K562 (cell line): ENCODE results near the gene ZNF862. TPM values are rescaled to one million over a fixed set of nuclear protein-coding genes. Genes with fewer than 3 reads are reported as not detected.
A peak's percentile ranks its signal among the peaks of the same experiment; 100 is the strongest.

Source experiments
- ATAC-seq: fragments of 200-7000 bp; cut with Tn5 transposase; 3 replicates; pipeline ENCODE4 v1.9.1; 2020; ENCODE audit warnings: moderate library complexity
- BruUV-seq: library from RNA; stranded (reverse); fragments of 400-500 nt; replicated peaks from 2 replicates; lab custom pipeline; 2021; lab: Mats Ljungman, UMichigan
- CTCF ChIA-PET: fragments of 300-600 bp; formaldehyde crosslinking; extraction: SDS; loops from one replicate; lab custom pipeline; 2021; ENCODE audit warnings: low intra/inter-chr PET ratio; lab: Yijun Ruan, JAX
- POLR2A ChIA-PET: fragments of 300-600, 350-650 bp; sonication (Branson Sonifier 250); formaldehyde crosslinking; extraction: SDS; loops from one replicate; lab custom pipeline; 2021; ENCODE audit warnings: antibody characterized with exemption, inconsistent platforms; lab: Yijun Ruan, JAX
- DNase-seq, 4 experiments: peaks; one replicate each; pipeline versions ENCODE4 v3.0.0 to v3.0.0-alpha.2; 2011 to 2018; ENCODE audit warnings: low spot score in 3 of 4, mixed read lengths in 3 of 4; ENCODE audit errors: extremely low read depth in 1 of 4
- FAIRE-seq: peaks from 2 replicates; lab custom pipeline; 2011; peaks lifted over from hg19 to GRCh38; lab: Jason Lieb, UNC
- H2AFZ ChIP-seq: 2 replicates; pipeline ENCODE4 v1.6.0; 2011; ENCODE audit warnings: low read depth, low read length, control low read depth, inconsistent platforms
- H3K27ac ChIP-seq: fragments of 200-600 bp; 3 replicates; pipeline ENCODE4 v1.8.0; 2011; ENCODE audit warnings: low read depth, mild to moderate bottlenecking, control low read depth, inconsistent platforms, low read length, moderate library complexity, mixed read lengths; ENCODE audit errors: extremely low read depth
- H3K27me3 ChIP-seq, 2 experiments: fragments of 300-600 bp in 1 of 2; 2 replicates in 1 of 2; 3 replicates in 1 of 2; pipeline versions ENCODE4 v1.6.0 to v1.8.0; 2011; ENCODE audit warnings: inconsistent platforms in 2 of 2, low read length in 2 of 2, mild to moderate bottlenecking in 1 of 2, mixed read lengths in 1 of 2, moderate library complexity in 1 of 2; ENCODE audit not compliant: control insufficient read depth in 2 of 2, insufficient read depth in 2 of 2
- H3K36me3 ChIP-seq: fragments of 300-600 bp; 3 replicates; pipeline ENCODE4 v1.8.0; 2011; ENCODE audit warnings: mild to moderate bottlenecking, low read length, inconsistent platforms; ENCODE audit not compliant: control insufficient read depth, insufficient read depth
- H3K4me1 ChIP-seq, 2 experiments: fragments of 200-600 bp in 1 of 2; replicated peaks in 1 of 2; 2 replicates in 1 of 2; 3 replicates in 1 of 2; pipeline versions ENCODE4 v1.5.1 to v1.8.0; 2011; ENCODE audit warnings: inconsistent platforms in 2 of 2, low read length in 2 of 2, mild to moderate bottlenecking in 1 of 2, mixed read lengths in 1 of 2, moderate library complexity in 1 of 2; ENCODE audit not compliant: control insufficient read depth in 2 of 2, insufficient read depth in 2 of 2
- H3K4me2 ChIP-seq: 2 replicates; pipeline ENCODE4 v1.6.1; 2011; ENCODE audit warnings: low read length, control low read depth, inconsistent platforms, mixed read lengths; ENCODE audit not compliant: insufficient read depth
- H3K4me3 ChIP-seq: fragments of 200-600 bp; sonication (generic), shearing (Covaris generic); 2 replicates; pipeline ENCODE4 v1.5.1; 2016; ENCODE audit warnings: control low read depth, inconsistent platforms
- H3K79me2 ChIP-seq: fragments of 200-600 bp; 3 replicates; pipeline ENCODE4 v1.8.0; 2011; ENCODE audit warnings: low read length, inconsistent platforms; ENCODE audit not compliant: control insufficient read depth, insufficient read depth
- H3K9ac ChIP-seq, 2 experiments: 2 replicates each; pipeline versions ENCODE4 v1.6.0 to v1.6.1; 2011; ENCODE audit warnings: low read depth in 2 of 2, low read length in 2 of 2, control low read depth in 1 of 2, inconsistent platforms in 1 of 2, mild to moderate bottlenecking in 1 of 2, mixed read lengths in 1 of 2; ENCODE audit not compliant: insufficient read depth in 1 of 2
- H3K9me1 ChIP-seq: one replicate; pipeline ENCODE4 v1.6.0; 2011; ENCODE audit warnings: inconsistent platforms, mild to moderate bottlenecking, low read length, moderate library complexity; ENCODE audit not compliant: control insufficient read depth, insufficient read depth
- H3K9me3 ChIP-seq: replicated peaks from 2 replicates; pipeline ENCODE4 v1.5.1; 2011; ENCODE audit warnings: low read depth, low read length, inconsistent platforms; ENCODE audit not compliant: control insufficient read depth, insufficient read depth
- H4K20me1 ChIP-seq: replicated peaks from 2 replicates; pipeline ENCODE4 v1.6.1; 2011; ENCODE audit warnings: low read length, inconsistent platforms, mixed read lengths; ENCODE audit not compliant: control insufficient read depth, insufficient read depth
- CTCF ChIP-seq, 3 experiments: IDR thresholded peaks in 2 of 3; conservative IDR thresholded peaks in 1 of 3; 2 replicates each; pipeline ENCODE4 v1.5.1; 2011 to 2012; ENCODE audit warnings: low read length in 3 of 3, mild to moderate bottlenecking in 3 of 3, control low read depth in 2 of 3, improper control_type of control experiment in 1 of 3, inconsistent platforms in 1 of 3, low read depth in 1 of 3, mixed read lengths in 1 of 3, moderate library complexity in 1 of 3; ENCODE audit not compliant: insufficient read depth in 2 of 3
- EGR1 ChIP-seq: fragments of 450-650 bp; conservative IDR thresholded peaks from 2 replicates; pipeline ENCODE4 v1.6.1; 2017; ENCODE audit warnings: mild to moderate bottlenecking
- HLTF ChIP-seq: fragments of 450-650 bp; IDR thresholded peaks from 2 replicates; pipeline ENCODE4 v1.6.1; 2016
- MLLT1 ChIP-seq, 2 experiments: fragments of 450-650 bp; IDR thresholded peaks; 2 replicates each; pipeline ENCODE4 v1.6.1; 2016
- NCOA4 ChIP-seq: fragments of 450-650 bp; IDR thresholded peaks from 2 replicates; pipeline ENCODE4 v1.6.1; 2018; ENCODE audit warnings: mild to moderate bottlenecking; ENCODE audit not compliant: partially characterized antibody
- RCOR1 ChIP-seq, 2 experiments: IDR thresholded peaks; 2 replicates each; pipeline ENCODE4 v1.6.1; 2012; ENCODE audit warnings: low read depth in 2 of 2, low read length in 2 of 2, borderline replicate concordance in 1 of 2, improper control_type of control experiment in 1 of 2
- SMARCA4 ChIP-seq: fragments of 450-650 bp; IDR thresholded peaks from 2 replicates; pipeline ENCODE4 v1.6.1; 2016
- TCF15 ChIP-seq: fragments of 250-450 bp; sonication (Bioruptor Pico); IDR thresholded peaks from 2 replicates; pipeline ENCODE4 v1.8.0; 2022; ENCODE audit warnings: moderate library complexity, mild to moderate bottlenecking, inconsistent platforms
- TEAD1 ChIP-seq, 2 experiments: fragments of 450-650 bp in 1 of 2; sonication (generic) in 1 of 2; formaldehyde crosslinking; IDR thresholded peaks; 2 replicates each; pipeline versions ENCODE4 v1.4.0 to v1.8.0; 2020 to 2022; ENCODE audit warnings: mild to moderate bottlenecking in 2 of 2, missing genetic modification reagents in 1 of 2
- TFAP4 ChIP-seq: sonication (generic); formaldehyde crosslinking; IDR thresholded peaks from 2 replicates; pipeline ENCODE4 v1.8.0; 2022; ENCODE audit warnings: missing genetic modification reagents, mild to moderate bottlenecking, moderate library complexity, borderline replicate concordance
- USF1 ChIP-seq: sonication (generic); formaldehyde crosslinking; IDR thresholded peaks from 2 replicates; pipeline ENCODE4 v1.9.0; 2022; ENCODE audit warnings: mild to moderate bottlenecking, missing genetic modification reagents
- WHSC1 ChIP-seq: IDR thresholded peaks from one replicate; pipeline ENCODE4 v1.6.1; 2012; ENCODE audit warnings: low read length, control low read depth, inconsistent platforms
- ZKSCAN1 ChIP-seq: fragments of 150-350 bp; IDR thresholded peaks from 2 replicates; pipeline ENCODE4 v1.6.1; 2016; ENCODE audit warnings: low read depth, low read length
- ZNF232 ChIP-seq: sonication (generic); formaldehyde crosslinking; IDR thresholded peaks from 2 replicates; pipeline ENCODE4 v1.8.0; 2022; ENCODE audit warnings: mild to moderate bottlenecking, missing genetic modification reagents
- ZNF347 ChIP-seq: fragments of 450-650 bp; formaldehyde crosslinking; IDR thresholded peaks from 2 replicates; pipeline ENCODE4 v1.4.0; 2020; ENCODE audit warnings: low read depth, mild to moderate bottlenecking, moderate library complexity
- WGBS: fragments of 100-300 bp; shearing (Covaris generic); methylation state at CpG from one replicate; pipeline ENCODE4 v1.1.6; 2016; ENCODE audit warnings: low coverage, mixed read lengths; ENCODE audit not compliant: insufficient coverage; ENCODE audit errors: missing lambda C conversion rate; 5-methylcytosine and 5-hydroxymethylcytosine counted together
- in situ Hi-C: fragments of 300-500 bp; cut with MboI; formaldehyde crosslinking; loops from 4 replicates; pipeline ENCODE4 v1.15.0; 2018; ENCODE audit warnings: inconsistent platforms, mixed read lengths
- intact Hi-C: fragments of 100-400 bp; cut with micrococcal nuclease; formaldehyde crosslinking; loops from 2 replicates; pipeline ENCODE4 v1.14.2; 2022
- polyA plus RNA-seq, 8 experiments: library from polyadenylated mRNA; depleted of rRNA in 4 of 8; stranded (reverse) in 5 of 8; unstranded in 3 of 8; fragments of >200 nt; fragmentation: Nextera tagmentation in 2 of 8; fragmentation: Illumina TruSeq in 1 of 8; extraction: Ambion mirVana in 2 of 8; extraction: Trizol in 1 of 8; gene quantifications; 2 replicates each; pipeline versions ENCODE4 v1.2.1 to v1.2.3, GENCODE V29; 2011 to 2014; ENCODE audit warnings: inconsistent platforms in 1 of 8, missing spikeins in 1 of 8
- total RNA-seq, 7 experiments: library from RNA; depleted of rRNA in 6 of 7; stranded (reverse); fragments of >200 nt in 6 of 7; fragmentation: Illumina TruSeq in 2 of 7; extraction: Trizol in 2 of 7; gene quantifications; 2 replicates each; pipeline versions ENCODE4 v1.2.1 to v1.2.3, GENCODE V29; 2011 to 2021; ENCODE audit warnings: low replicate concordance in 1 of 7

The ZNF862 gene
- total and polyA plus RNA-seq, 9 of the 15 experiments (the other 6 are each of a cell fraction or from before 2014, with no cell fraction given): 1.1 to 3.9 (median 2.6) TPM

- no peaks in the 10 kb centered on the region for H3K9me3 ChIP-seq
- FAIRE-seq: no peak
- no peak for TF ChIP-seq TCF15 (CRISPR knock-in tag)
- TF ChIP-seq USF1 (CRISPR knock-in tag): no peak
- TF ChIP-seq WHSC1: peak; percentile 12
- 0 out of 4 replicates have a peak, but pooled peaks of 1 of the 2 experiments have one; percentile 35 for TF ChIP-seq TEAD1 (CRISPR knock-in tag; IDR thresholded peaks at IDR 0.05)
- TF ChIP-seq SMARCA4: peak; percentile 23; the same call in 1 of the 2 replicates
- TF ChIP-seq ZNF232 (CRISPR knock-in tag): no peak
- TF ChIP-seq HLTF: no peak
- TF ChIP-seq ZKSCAN1: peak; percentile 75
- TF ChIP-seq MLLT1 (IDR thresholded peaks at IDR 0.05): 0 out of 4 replicates have a peak, but pooled peaks of 1 of the 2 experiments have one; percentile 24
- no peak for TF ChIP-seq ZNF347
- peak; percentile 27; the same call in 1 of the 2 replicates for TF ChIP-seq TFAP4
- TF ChIP-seq NCOA4: no peak
- TF ChIP-seq EGR1: 0 out of 2 replicates have a peak, but pooled peaks have one; percentile 8
- peak; percentile 31 to 42 (median 41); a peak in 4 of 6 replicates for TF ChIP-seq CTCF (IDR thresholded peaks at IDR 0.05 in 2 of 3, conservative IDR thresholded peaks at IDR 0.05 in 1 of 3; ENCODE audit: insufficient read depth in 2 of 3, low read depth in 1 of 3, low read length in 3 of 3)
- TF ChIP-seq RCOR1 (IDR thresholded peaks at IDR 0.05; ENCODE audit: borderline replicate concordance in 1 of 2, low read depth in 2 of 2, low read length in 2 of 2): 0 out of 4 replicates have a peak, but pooled peaks of 1 of the 2 experiments have one; percentile 17
Observed at GRCh38 chr7:149850007-149850594, 11.9 kb downstream of the ZNF862 start.

More at GRCh38 chr7:149850007-149850594, 11.9 kb downstream of the ZNF862 start:
- intact Hi-C loops: no loop called here
- ATAC-seq (peak; percentile 73), DNase-seq (peak in 1 of 4 experiments; percentile 39)
- Histone ChIP-seq H4K20me1 (0 out of 2 replicates have a peak, but pooled peaks cover 9% of the 10 kb centered on the region), H3K9ac (0 out of 4 replicates have a peak overlapping the region, but pooled peaks of 1 of the 2 experiments have one; percentile 11), H3K27ac (no peak overlapping the region), H3K27me3 (peaks cover 51 to 59% of the 10 kb centered on the region in 2 experiments), H3K79me2 (no peaks in the 10 kb centered on the region), H3K4me1 (peaks cover 5 to 10% of the 10 kb centered on the region in 2 experiments), H3K4me2 (no peak overlapping the region), H2AFZ (no peak overlapping the region), H3K36me3 (no peaks in the 10 kb centered on the region), H3K9me1 (no peaks in the 10 kb centered on the region), H3K4me3 (no peak overlapping the region)
- no TSS peak for BruUV-seq
- CTCF ChIA-PET: interaction anchor here (1.8 kb wide), 1 partner anchor 43 kb away, joined by 13 read pairs; no protein-coding TSS in a partner anchor
- in situ Hi-C loops: loop anchor here (25.0 kb wide), 1 partner anchor 187 kb away; no protein-coding TSS in a partner anchor
- 6% methylated on average over 16 of the region's 16 CpGs for WGBS
- POLR2A ChIA-PET: interaction anchor here (0.6 to 3.5 kb wide), 9 partner anchors 9 to 1167 kb away, joined by 3 to 29 read pairs (median 3); partner anchors contain the start of gene ZNF862
